OCI-LY7 (cell line): ENCODE data around the gene NTM. TPM values are rescaled to one million over a fixed set of nuclear protein-coding genes. Genes with fewer than 3 reads are reported as not detected.

Experiments used
- BruUV-seq: library from RNA; stranded (reverse); fragments of 400-500 nt; replicated peaks from 2 replicates; lab custom pipeline; 2021; lab: Mats Ljungman, UMichigan
- CTCF ChIA-PET: fragments of 300-600 bp; sonication (Branson Sonifier 250); formaldehyde crosslinking; loops from one replicate; lab custom pipeline; 2022; ENCODE audit warnings: antibody characterized with exemption; ENCODE audit not compliant: unreplicated experiment; lab: Charles Lee
- POLR2A ChIA-PET: fragments of 300-600 bp; sonication (Branson Sonifier 250); formaldehyde crosslinking; loops from one replicate; lab custom pipeline; 2022; ENCODE audit warnings: antibody characterized with exemption; lab: Charles Lee
- DNase-seq: peaks from one replicate; pipeline ENCODE4 v3.0.0-alpha.2; 2015; ENCODE audit warnings: low spot score
- H2AFZ ChIP-seq: fragments of 200-600 bp; sonication (generic), shearing (Covaris generic); 2 replicates; pipeline ENCODE4 v1.6.1; 2014; ENCODE audit warnings: mild to moderate bottlenecking, antibody characterized with exemption, low read length, moderate library complexity
- H3K27ac ChIP-seq: fragments of 200-600 bp; sonication (generic); 2 replicates; pipeline ENCODE4 v1.5.1; 2014; ENCODE audit warnings: mixed run types, low read depth, mild to moderate bottlenecking, moderate library complexity, low read length, inconsistent platforms; ENCODE audit not compliant: poor library complexity, severe bottlenecking
- H3K36me3 ChIP-seq: fragments of 200-600 bp; sonication (generic); 2 replicates; pipeline ENCODE4 v1.6.1; 2014; ENCODE audit warnings: mild to moderate bottlenecking, antibody characterized with exemption, low read length, moderate library complexity, mixed read lengths; ENCODE audit not compliant: insufficient read depth
- H3K4me1 ChIP-seq: fragments of 200-600 bp; sonication (generic); 2 replicates; pipeline ENCODE4 v1.5.1; 2014; ENCODE audit warnings: mild to moderate bottlenecking, low read length; ENCODE audit not compliant: insufficient read depth, poor library complexity, severe bottlenecking
- H3K4me2 ChIP-seq: fragments of 200-600 bp; sonication (generic); 2 replicates; pipeline ENCODE4 v1.6.1; 2014; ENCODE audit warnings: mild to moderate bottlenecking, low read length
- H3K4me3 ChIP-seq: fragments of 200-600 bp; sonication (generic); 2 replicates; pipeline ENCODE4 v1.5.1; 2014; ENCODE audit warnings: mild to moderate bottlenecking, low read depth, low read length; ENCODE audit not compliant: poor library complexity, severe bottlenecking
- H3K79me2 ChIP-seq: fragments of 200-600 bp; sonication (generic); 2 replicates; pipeline ENCODE4 v1.6.1; 2016; ENCODE audit warnings: low read depth, mild to moderate bottlenecking, low read length, moderate library complexity, mixed read lengths; ENCODE audit not compliant: insufficient read depth
- H3K9me2 ChIP-seq: fragments of 200-600 bp; sonication (generic); 2 replicates; pipeline ENCODE4 v1.6.1; 2016; ENCODE audit warnings: mild to moderate bottlenecking, low read length, mixed read lengths; ENCODE audit not compliant: insufficient read depth
- H3K9me3 ChIP-seq: fragments of 200-600 bp; sonication (generic); 2 replicates; pipeline ENCODE4 v1.6.1; 2014; ENCODE audit warnings: mild to moderate bottlenecking, mixed run types, low read length, mixed read lengths
- H4K20me1 ChIP-seq: fragments of 200-600 bp; sonication (generic); 2 replicates; pipeline ENCODE4 v1.6.1; 2014; ENCODE audit warnings: mild to moderate bottlenecking, antibody characterized with exemption, low read length, moderate library complexity, mixed read lengths; ENCODE audit not compliant: insufficient read depth
- EZH2phosphoT487 ChIP-seq: fragments of 200-600 bp; sonication (generic); IDR thresholded peaks from 2 replicates; pipeline ENCODE4 v1.6.1; 2018; ENCODE audit warnings: low read depth, borderline replicate concordance, mild to moderate bottlenecking, mixed run types, antibody characterized with exemption, low read length, moderate library complexity, mixed read lengths
- intact Hi-C: fragments of 100-400 bp; cut with micrococcal nuclease; formaldehyde crosslinking; loops from one replicate; pipeline ENCODE4 v1.10.0; 2022; ENCODE audit not compliant: unreplicated experiment
- total RNA-seq, 2 experiments: library from RNA; depleted of rRNA in 1 of 2; stranded (reverse); fragments of >200 nt in 1 of 2; shearing (Covaris generic) in 1 of 2; gene quantifications; 2 replicates each; pipeline ENCODE4 v1.2.3, GENCODE V29; 2014 to 2022
- TF ChIP-seq, protein P1 (sequence below): fragments of 200-600 bp; sonication (generic); conservative IDR thresholded peaks from 2 replicates; pipeline ENCODE4 v1.5.1; 2014; ENCODE audit warnings: mild to moderate bottlenecking, antibody characterized with exemption, low read length, moderate library complexity, mixed read lengths

The NTM gene
- total RNA-seq, 2 experiments from 2014 or later: not detected

DNA sequence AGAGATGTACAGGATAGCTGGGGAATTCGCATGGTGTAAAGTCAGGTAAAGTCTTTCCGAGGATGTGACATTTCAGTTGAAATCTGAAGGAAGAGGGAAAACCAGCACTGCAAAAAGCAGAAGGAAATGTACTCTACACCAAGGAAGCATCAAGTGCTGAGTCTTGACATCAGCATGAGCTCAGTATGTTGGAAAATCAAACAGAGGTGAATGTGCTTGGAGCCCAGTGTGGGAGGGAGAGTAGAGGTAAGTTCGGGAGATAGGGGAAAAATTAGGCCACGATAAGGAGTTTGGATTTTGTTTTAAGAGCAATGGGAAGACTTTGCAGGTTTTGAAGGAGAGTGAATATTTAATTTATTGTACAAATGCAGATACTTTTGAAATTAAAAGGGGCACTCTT is 484.0 kb downstream of the NTM start:
- intact Hi-C loops: no loop called here
- Histone ChIP-seq H3K4me1 (no peaks in the 10 kb centered on the region), H4K20me1 (no peaks in the 10 kb centered on the region), H3K9me2 (no peaks in the 10 kb centered on the region), H3K4me2 (no peak overlapping the region), H3K36me3 (no peaks in the 10 kb centered on the region), H3K9me3 (no peaks in the 10 kb centered on the region), H3K4me3 (no peak overlapping the region), H2AFZ (no peak overlapping the region), H3K79me2 (no peaks in the 10 kb centered on the region), H3K27ac (no peak overlapping the region)
- DNase-seq: no peak
- ChIA-PET CTCF (no interaction called here), POLR2A (interaction anchor here (1.3 kb wide), 1 partner anchor 176 kb away, joined by 3 read pairs; no protein-coding TSS in a partner anchor)
- no peak for TF ChIP-seq EZH2phosphoT487
- TF ChIP-seq, protein P1, sequence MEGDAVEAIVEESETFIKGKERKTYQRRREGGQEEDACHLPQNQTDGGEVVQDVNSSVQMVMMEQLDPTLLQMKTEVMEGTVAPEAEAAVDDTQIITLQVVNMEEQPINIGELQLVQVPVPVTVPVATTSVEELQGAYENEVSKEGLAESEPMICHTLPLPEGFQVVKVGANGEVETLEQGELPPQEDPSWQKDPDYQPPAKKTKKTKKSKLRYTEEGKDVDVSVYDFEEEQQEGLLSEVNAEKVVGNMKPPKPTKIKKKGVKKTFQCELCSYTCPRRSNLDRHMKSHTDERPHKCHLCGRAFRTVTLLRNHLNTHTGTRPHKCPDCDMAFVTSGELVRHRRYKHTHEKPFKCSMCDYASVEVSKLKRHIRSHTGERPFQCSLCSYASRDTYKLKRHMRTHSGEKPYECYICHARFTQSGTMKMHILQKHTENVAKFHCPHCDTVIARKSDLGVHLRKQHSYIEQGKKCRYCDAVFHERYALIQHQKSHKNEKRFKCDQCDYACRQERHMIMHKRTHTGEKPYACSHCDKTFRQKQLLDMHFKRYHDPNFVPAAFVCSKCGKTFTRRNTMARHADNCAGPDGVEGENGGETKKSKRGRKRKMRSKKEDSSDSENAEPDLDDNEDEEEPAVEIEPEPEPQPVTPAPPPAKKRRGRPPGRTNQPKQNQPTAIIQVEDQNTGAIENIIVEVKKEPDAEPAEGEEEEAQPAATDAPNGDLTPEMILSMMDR: no peak
- BruUV-seq: no TSS peak

DNA sequence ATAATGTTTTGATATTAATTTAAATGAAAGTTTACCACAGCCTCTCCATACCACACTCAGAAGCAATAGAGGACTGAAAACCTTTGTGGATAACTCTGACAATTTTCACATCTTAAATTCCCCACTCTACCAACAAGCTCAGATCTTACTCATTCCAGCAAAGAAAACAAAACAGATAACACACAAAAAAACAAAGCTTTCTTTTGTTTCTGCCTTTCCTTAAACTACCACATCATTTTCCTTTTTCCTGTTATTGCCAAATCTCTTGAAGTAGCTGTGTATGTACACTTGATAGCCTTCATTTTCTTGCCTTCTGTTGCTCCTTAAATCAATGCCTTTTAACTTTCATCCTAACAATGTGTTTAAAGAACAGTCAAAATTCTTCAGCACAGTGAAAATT is 484.9 kb downstream of the NTM start:
- BruUV-seq: no TSS peak
- no peak overlapping the region for H3K4me3 ChIP-seq

DNA sequence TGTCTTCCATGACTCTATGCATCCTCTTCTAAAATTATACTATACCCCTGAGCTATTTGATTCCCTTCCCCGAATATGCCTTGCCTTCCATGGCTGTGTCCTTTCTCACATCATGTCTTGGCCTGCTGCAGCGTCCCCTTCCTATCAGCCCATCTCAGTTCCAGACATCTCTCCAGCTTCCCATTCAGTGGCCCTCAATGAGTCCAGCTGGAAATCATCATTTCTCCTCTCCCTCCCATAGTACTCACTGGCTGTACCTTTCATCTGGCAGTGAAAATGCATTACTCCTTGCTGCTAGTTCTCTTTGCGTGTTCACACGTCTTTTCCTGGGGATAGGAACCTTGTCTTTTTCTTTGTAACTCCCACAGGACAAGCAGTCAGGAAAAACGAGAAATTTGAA is 486.8 kb downstream of the NTM start:
- no peaks in the 10 kb centered on the region for H3K36me3 ChIP-seq
- no peak overlapping the region for H2AFZ ChIP-seq
- H3K27ac ChIP-seq: no peak overlapping the region
- no peaks in the 10 kb centered on the region for H3K9me2 ChIP-seq
- TF ChIP-seq, protein P1: no peak
- no peak for TF ChIP-seq EZH2phosphoT487
- no peaks in the 10 kb centered on the region for H3K9me3 ChIP-seq
- H4K20me1 ChIP-seq: no peaks in the 10 kb centered on the region
- CTCF ChIA-PET: no interaction called here
- POLR2A ChIA-PET: no interaction called here
- DNase-seq: no peak
- no peak overlapping the region for H3K4me2 ChIP-seq
- BruUV-seq: no TSS peak
- intact Hi-C loops: no loop called here
- no peak overlapping the region for H3K4me3 ChIP-seq
- H3K79me2 ChIP-seq: no peaks in the 10 kb centered on the region
- no peaks in the 10 kb centered on the region for H3K4me1 ChIP-seq

More for the DNA sequence above, 484.9 kb downstream of the NTM start:
- no peak for DNase-seq
- H3K36me3 ChIP-seq: no peaks in the 10 kb centered on the region
- TF ChIP-seq, protein P1: no peak
- no peak for TF ChIP-seq EZH2phosphoT487
- H2AFZ ChIP-seq: no peak overlapping the region
- H3K9me2 ChIP-seq: no peaks in the 10 kb centered on the region
- POLR2A ChIA-PET: interaction anchor here (1.3 kb wide), 1 partner anchor 175 kb away, joined by 3 read pairs; no protein-coding TSS in a partner anchor
- H3K9me3 ChIP-seq: no peaks in the 10 kb centered on the region
- H4K20me1 ChIP-seq: no peaks in the 10 kb centered on the region
- H3K4me1 ChIP-seq: no peaks in the 10 kb centered on the region
- no peaks in the 10 kb centered on the region for H3K79me2 ChIP-seq
- CTCF ChIA-PET: no interaction called here
- no peak overlapping the region for H3K27ac ChIP-seq
- H3K4me2 ChIP-seq: no peak overlapping the region
- intact Hi-C loops: no loop called here
